ENCODE results near the gene EIF1AY. TPM values are rescaled to one million over a fixed set of nuclear protein-coding genes. Genes with fewer than 3 reads are reported as not detected.
A peak's percentile ranks its signal among the peaks of the same experiment; 100 is the strongest.
"Not testable (repeated sequence)": the region's sequence is repeated elsewhere in the genome, so short reads cannot be mapped to it uniquely, and the experiment has no call there.

EIF1AY gene
- total and polyA plus RNA-seq, 2 of the 13 experiments (the other 11 are each of a cell fraction or from before 2014, with no cell fraction given): 20.9 to 53.2 TPM

DNA sequence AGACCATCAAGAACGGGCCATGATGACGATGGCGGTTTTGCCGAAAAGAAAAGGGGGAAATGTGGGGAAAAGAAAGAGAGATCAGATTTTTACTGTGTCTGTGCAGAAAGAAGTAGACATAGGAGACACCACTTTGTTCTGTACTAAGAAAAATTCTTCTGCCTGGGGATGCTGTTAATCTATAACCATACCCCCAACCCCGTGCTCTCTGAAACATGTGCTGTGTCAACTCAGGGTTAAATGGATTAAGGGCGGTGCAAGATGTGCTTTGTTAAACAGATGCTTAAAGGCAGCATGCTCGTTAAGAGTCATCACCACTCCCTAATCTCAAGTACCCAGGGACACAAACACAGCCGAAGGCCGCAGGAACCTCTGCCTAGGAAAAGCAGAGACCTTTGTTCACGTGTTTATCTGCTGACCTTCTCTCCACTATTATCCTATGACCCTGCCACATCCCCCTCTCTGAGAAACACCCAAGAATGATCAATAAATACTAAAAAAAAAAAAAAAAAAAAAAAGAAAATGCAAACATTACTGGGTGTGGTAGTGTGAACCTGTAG lies 22.7 kb upstream of the EIF1AY start:
- POLR2A ChIA-PET; BruUV-seq (replicated peaks); intact Hi-C loops (cut with micrococcal nuclease; ENCODE audit: unreplicated experiment); TF ChIP-seq SOX6 (IDR thresholded peaks at IDR 0.05); SOX13 (IDR thresholded peaks at IDR 0.05); NR2F6 (CRISPR knock-in tag; IDR thresholded peaks at IDR 0.05): not testable (repeated sequence)
- 0 out of 2 replicates have a peak, but pooled peaks have one; percentile 16 for TF ChIP-seq RARA (CRISPR knock-in tag; IDR thresholded peaks at IDR 0.05)
- TF ChIP-seq, protein P1, sequence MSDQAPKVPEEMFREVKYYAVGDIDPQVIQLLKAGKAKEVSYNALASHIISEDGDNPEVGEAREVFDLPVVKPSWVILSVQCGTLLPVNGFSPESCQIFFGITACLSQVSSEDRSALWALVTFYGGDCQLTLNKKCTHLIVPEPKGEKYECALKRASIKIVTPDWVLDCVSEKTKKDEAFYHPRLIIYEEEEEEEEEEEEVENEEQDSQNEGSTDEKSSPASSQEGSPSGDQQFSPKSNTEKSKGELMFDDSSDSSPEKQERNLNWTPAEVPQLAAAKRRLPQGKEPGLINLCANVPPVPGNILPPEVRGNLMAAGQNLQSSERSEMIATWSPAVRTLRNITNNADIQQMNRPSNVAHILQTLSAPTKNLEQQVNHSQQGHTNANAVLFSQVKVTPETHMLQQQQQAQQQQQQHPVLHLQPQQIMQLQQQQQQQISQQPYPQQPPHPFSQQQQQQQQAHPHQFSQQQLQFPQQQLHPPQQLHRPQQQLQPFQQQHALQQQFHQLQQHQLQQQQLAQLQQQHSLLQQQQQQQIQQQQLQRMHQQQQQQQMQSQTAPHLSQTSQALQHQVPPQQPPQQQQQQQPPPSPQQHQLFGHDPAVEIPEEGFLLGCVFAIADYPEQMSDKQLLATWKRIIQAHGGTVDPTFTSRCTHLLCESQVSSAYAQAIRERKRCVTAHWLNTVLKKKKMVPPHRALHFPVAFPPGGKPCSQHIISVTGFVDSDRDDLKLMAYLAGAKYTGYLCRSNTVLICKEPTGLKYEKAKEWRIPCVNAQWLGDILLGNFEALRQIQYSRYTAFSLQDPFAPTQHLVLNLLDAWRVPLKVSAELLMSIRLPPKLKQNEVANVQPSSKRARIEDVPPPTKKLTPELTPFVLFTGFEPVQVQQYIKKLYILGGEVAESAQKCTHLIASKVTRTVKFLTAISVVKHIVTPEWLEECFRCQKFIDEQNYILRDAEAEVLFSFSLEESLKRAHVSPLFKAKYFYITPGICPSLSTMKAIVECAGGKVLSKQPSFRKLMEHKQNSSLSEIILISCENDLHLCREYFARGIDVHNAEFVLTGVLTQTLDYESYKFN (CRISPR knock-in tag; conservative IDR thresholded peaks at IDR 0.05): peak; percentile 54
- TF ChIP-seq SOX6 (CRISPR knock-in tag; IDR thresholded peaks at IDR 0.05): peak; percentile 80
- peak; percentile 82 for TF ChIP-seq ZNF652 (CRISPR knock-in tag; IDR thresholded peaks at IDR 0.05; ENCODE audit: borderline replicate concordance, low read depth)
- peak; percentile 55 for TF ChIP-seq PITX1 (CRISPR knock-in tag; IDR thresholded peaks at IDR 0.05)
- TF ChIP-seq SOX13 (CRISPR knock-in tag; conservative IDR thresholded peaks at IDR 0.05 in 1 of 2, IDR thresholded peaks at IDR 0.05 in 1 of 2): peak in 1 of 2 experiments; percentile 61; a peak in 2 of 4 replicates
- TF ChIP-seq NCOA2 (CRISPR knock-in tag; IDR thresholded peaks at IDR 0.05): 0 out of 2 replicates have a peak, but pooled peaks have one; percentile 11
- TF ChIP-seq SP5 (CRISPR knock-in tag; IDR thresholded peaks at IDR 0.05; ENCODE audit: borderline replicate concordance, low read depth): 0 out of 2 replicates have a peak, but pooled peaks have one; percentile 42
- peak; percentile 33; the same call in 1 of the 2 replicates for TF ChIP-seq FOSL2 (CRISPR knock-in tag; IDR thresholded peaks at IDR 0.05)
- TF ChIP-seq NR2F6 (IDR thresholded peaks at IDR 0.05): 0 out of 2 replicates have a peak, but pooled peaks have one; percentile 31
- TF ChIP-seq, protein P2, sequence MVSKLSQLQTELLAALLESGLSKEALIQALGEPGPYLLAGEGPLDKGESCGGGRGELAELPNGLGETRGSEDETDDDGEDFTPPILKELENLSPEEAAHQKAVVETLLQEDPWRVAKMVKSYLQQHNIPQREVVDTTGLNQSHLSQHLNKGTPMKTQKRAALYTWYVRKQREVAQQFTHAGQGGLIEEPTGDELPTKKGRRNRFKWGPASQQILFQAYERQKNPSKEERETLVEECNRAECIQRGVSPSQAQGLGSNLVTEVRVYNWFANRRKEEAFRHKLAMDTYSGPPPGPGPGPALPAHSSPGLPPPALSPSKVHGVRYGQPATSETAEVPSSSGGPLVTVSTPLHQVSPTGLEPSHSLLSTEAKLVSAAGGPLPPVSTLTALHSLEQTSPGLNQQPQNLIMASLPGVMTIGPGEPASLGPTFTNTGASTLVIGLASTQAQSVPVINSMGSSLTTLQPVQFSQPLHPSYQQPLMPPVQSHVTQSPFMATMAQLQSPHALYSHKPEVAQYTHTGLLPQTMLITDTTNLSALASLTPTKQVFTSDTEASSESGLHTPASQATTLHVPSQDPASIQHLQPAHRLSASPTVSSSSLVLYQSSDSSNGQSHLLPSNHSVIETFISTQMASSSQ (IDR thresholded peaks at IDR 0.05; ENCODE audit: low read depth): peak; percentile 45; the same call in 1 of the 2 replicates
- TF ChIP-seq, protein P2 (CRISPR knock-in tag; IDR thresholded peaks at IDR 0.05; ENCODE audit: borderline replicate concordance): peak; percentile 69; the same call in 1 of the 2 replicates
- TF ChIP-seq, protein P3, sequence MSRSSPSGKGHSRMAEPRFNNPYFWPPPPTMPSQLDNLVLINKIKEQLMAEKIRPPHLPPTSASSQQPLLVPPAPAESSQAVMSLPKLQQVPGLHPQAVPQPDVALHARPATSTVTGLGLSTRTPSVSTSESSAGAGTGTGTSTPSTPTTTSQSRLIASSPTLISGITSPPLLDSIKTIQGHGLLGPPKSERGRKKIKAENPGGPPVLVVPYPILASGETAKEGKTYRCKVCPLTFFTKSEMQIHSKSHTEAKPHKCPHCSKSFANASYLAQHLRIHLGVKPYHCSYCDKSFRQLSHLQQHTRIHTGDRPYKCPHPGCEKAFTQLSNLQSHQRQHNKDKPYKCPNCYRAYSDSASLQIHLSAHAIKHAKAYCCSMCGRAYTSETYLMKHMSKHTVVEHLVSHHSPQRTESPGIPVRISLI (CRISPR knock-in tag; IDR thresholded peaks at IDR 0.05; ENCODE audit: borderline replicate concordance): peak; percentile 46; the same call in 1 of the 2 replicates

More for the DNA sequence above, 22.7 kb upstream of the EIF1AY start:
- H3K4me3 ChIP-seq (replicated peaks in 1 of 3; ENCODE audit: insufficient read depth in 1 of 3, low read depth in 2 of 3, low read length in 3 of 3); H4K20me1 ChIP-seq (ENCODE audit: insufficient read depth, low read length); DNase-seq (ENCODE audit: low spot score); H3K27me3 ChIP-seq (ENCODE audit: control insufficient read depth in 1 of 2, insufficient read depth in 2 of 2, low read length in 2 of 2); H3K4me1 ChIP-seq (ENCODE audit: insufficient read depth, low read length); H3K9ac ChIP-seq (ENCODE audit: insufficient read depth, low read depth, low read length); in situ Hi-C loops (cut with HindIII; ENCODE audit: extremely low pct_ligation_motif_present, low pct_unique_long_range_greater_than_20kb); CTCF ChIA-PET (ENCODE audit: low intra/inter-chr PET ratio, low total read pairs); H3K9me3 ChIP-seq (ENCODE audit: low read length); FAIRE-seq; H3K36me3 ChIP-seq (replicated peaks in 1 of 2; ENCODE audit: control insufficient read depth in 1 of 2, insufficient read depth in 2 of 2, low read length in 2 of 2); H3K4me2 ChIP-seq (ENCODE audit: low read depth, low read length); H3K79me2 ChIP-seq (ENCODE audit: insufficient read depth, low read length); H2AFZ ChIP-seq (ENCODE audit: low read length); H3K27ac ChIP-seq (ENCODE audit: extremely low read length, insufficient read depth, low read length): not testable (repeated sequence)
- peak; percentile 64 for ATAC-seq
- 37% methylated on average over 9 of the region's 10 CpGs for WGBS (ENCODE audit: low lambda C conversion rate)

All from HepG2 (cell line).